Measurements from ENCODE around the gene PGGT1B. TPM values are rescaled to one million over a fixed set of nuclear protein-coding genes. Genes with fewer than 3 reads are reported as not detected.

Gene PGGT1B
- total RNA-seq, 1 donor from 2014 or later, result 41.9 TPM

GRCh38 chr5:115186794-115187193, 75.9 kb downstream of the PGGT1B start:
- intact Hi-C loops (cut with micrococcal nuclease), result loop anchor here (10.0 kb wide), 1 partner anchor 1388 kb away; the partner anchor contains the start of gene SEMA6A

- intact Hi-C loops (cut with micrococcal nuclease), result loop anchor here (10.0 kb wide), 1 partner anchor 1390 kb away; the partner anchor contains the start of gene SEMA6A
These were observed 77.9 kb downstream of the PGGT1B start for GRCh38 chr5:115184770-115185169.

- intact Hi-C loops (cut with micrococcal nuclease), result loop anchor here (2.0 to 10.0 kb wide), 2 partner anchors 27 to 1393 kb away; partner anchors contain the start of gene SEMA6A
These were observed 80.9 kb downstream of the PGGT1B start for GRCh38 chr5:115181757-115182156.

GRCh38 chr5:115180165-115180709, 82.4 kb downstream of the PGGT1B start:
- intact Hi-C loops (cut with micrococcal nuclease), result loop anchor here (1.0 to 10.0 kb wide), 3 partner anchors 9 to 1395 kb away; partner anchors contain the start of gene SEMA6A

GRCh38 chr5:115179394-115180164, 83.1 kb downstream of the PGGT1B start:
- intact Hi-C loops (cut with micrococcal nuclease), result loop anchor here (1.0 to 10.0 kb wide), 4 partner anchors 8 to 1395 kb away; partner anchors contain the start of genes COMMD10 and SEMA6A

- intact Hi-C loops (cut with micrococcal nuclease), result loop anchor here (10.0 kb wide), 1 partner anchor 906 kb away; the partner anchor contains the start of gene COMMD10
These were observed 83.7 kb downstream of the PGGT1B start for GRCh38 chr5:115179030-115179393.

GRCh38 chr5:115170929-115171510, 91.7 kb downstream of the PGGT1B start:
- intact Hi-C loops (cut with micrococcal nuclease), result loop anchor here (1.0 to 10.0 kb wide), 7 partner anchors 9 to 914 kb away; partner anchors contain the start of genes AP3S1, ATG12, COMMD10 and PGGT1B

- intact Hi-C loops (cut with micrococcal nuclease), result loop anchor here (1.0 to 10.0 kb wide), 6 partner anchors 39 to 914 kb away; partner anchors contain the start of genes AP3S1, ATG12, COMMD10 and PGGT1B
These were observed 92.3 kb downstream of the PGGT1B start for GRCh38 chr5:115170134-115170928.

GRCh38 chr5:115169487-115170133, 93.1 kb downstream of the PGGT1B start, which contains the start of gene TRIM36:
Gene TRIM36 (minus strand): TSS chr5:115169908. CDS start chr5:115169634, 274 bp downstream.
- intact Hi-C loops (cut with micrococcal nuclease), result loop anchor here (1.0 to 10.0 kb wide), 10 partner anchors 40 to 915 kb away; partner anchors contain the start of genes AP3S1, ATG12, CCDC112 and COMMD10

- intact Hi-C loops (cut with micrococcal nuclease), result loop anchor here (1.0 to 5.0 kb wide), 4 partner anchors 73 to 458 kb away; partner anchors contain the start of genes CCDC112, FEM1C and TMED7
These were observed 93.7 kb downstream of the PGGT1B start for GRCh38 chr5:115168829-115169486.

GRCh38 chr5:115166744-115167393, 95.8 kb downstream of the PGGT1B start:
- intact Hi-C loops (cut with micrococcal nuclease), result loop anchor here (5.0 kb wide), 2 partner anchors 75 to 460 kb away; partner anchors contain the start of gene TMED7

GRCh38 chr5:115165790-115166189, 96.9 kb downstream of the PGGT1B start:
- intact Hi-C loops (cut with micrococcal nuclease), result loop anchor here (5.0 kb wide), 2 partner anchors 77 to 462 kb away; partner anchors contain the start of gene TMED7

GRCh38 chr5:115160975-115161475, 101.7 kb downstream of the PGGT1B start:
- intact Hi-C loops (cut with micrococcal nuclease), result no loop called here

Other genes with a start within 250 kb of the PGGT1B start
- 0.16 TPM in 1 of 2 replicates, not detected in the other for gene TRIM36, start 93.0 kb downstream of the PGGT1B start, total RNA-seq
- gene CCDC112, start 33.8 kb upstream of the PGGT1B start, total RNA-seq, result 0.82 and 1.2 TPM in 2 replicates